ENCODE results near the gene RAC3.

GRCh38 chr17:82033359-82034085 is 2.0 kb downstream of the RAC3 start:
- TF ChIP-seq CTCF (IDR thresholded peaks at IDR 0.05 in 4 of 5, conservative IDR thresholded peaks at IDR 0.05 in 1 of 5) (no peak), POLR2A (IDR thresholded peaks at IDR 0.05) (no peak)

Measured in gastrocnemius medialis (tissue), 4 donors.